CD14-positive monocyte (primary cell): ENCODE measurements around the gene SPG11. TPM values are rescaled to one million over a fixed set of nuclear protein-coding genes. Genes with fewer than 3 reads are reported as not detected.
A peak's percentile ranks its signal among the peaks of the same experiment; 100 is the strongest.

ENCODE experiments used
- DNase-seq, 3 donors: peaks; one replicate each; pipeline ENCODE4 v3.0.0-alpha.2; 2011 to 2022
- H2AFZ ChIP-seq: 2 replicates; pipeline ENCODE4 v1.6.0; 2012; ENCODE audit warnings: mild to moderate bottlenecking, low read depth, low read length, inconsistent platforms; ENCODE audit not compliant: insufficient read depth, poor library complexity, severe bottlenecking
- H3K27ac ChIP-seq, 2 donors: 1 replicate in 1 of 2; 2 replicates in 1 of 2; pipeline ENCODE4 v1.5.1; 2012 to 2013; ENCODE audit warnings: low read length in 2 of 2, control low read depth in 1 of 2, inconsistent platforms in 1 of 2, low read depth in 1 of 2, mild to moderate bottlenecking in 1 of 2
- H3K27me3 ChIP-seq, 2 donors: one replicate each; pipeline versions ENCODE4 v1.6.0 to v1.6.1; 2011 to 2013; ENCODE audit warnings: low read length in 2 of 2; ENCODE audit not compliant: control insufficient read depth in 2 of 2, insufficient read depth in 2 of 2
- H3K36me3 ChIP-seq, 2 donors: replicated peaks in 1 of 2; 1 replicate in 1 of 2; 2 replicates in 1 of 2; pipeline versions ENCODE4 v1.5.1 to v1.6.1; 2012 to 2013; ENCODE audit warnings: low read length in 2 of 2, control low read depth in 1 of 2, inconsistent platforms in 1 of 2, mild to moderate bottlenecking in 1 of 2; ENCODE audit not compliant: insufficient read depth in 2 of 2, control insufficient read depth in 1 of 2
- H3K4me1 ChIP-seq, 2 donors: 1 replicate in 1 of 2; 2 replicates in 1 of 2; pipeline versions ENCODE4 v1.5.1 to v1.6.1; 2012 to 2013; ENCODE audit warnings: low read length in 2 of 2, control low read depth in 1 of 2, inconsistent platforms in 1 of 2, mild to moderate bottlenecking in 1 of 2, moderate library complexity in 1 of 2; ENCODE audit not compliant: insufficient read depth in 2 of 2, control insufficient read depth in 1 of 2
- H3K4me2 ChIP-seq: replicated peaks from 2 replicates; pipeline ENCODE3; 2012; ENCODE audit warnings: low read length, moderate library complexity, mild to moderate bottlenecking; ENCODE audit not compliant: poor library complexity, severe bottlenecking; ENCODE audit errors: extremely low read depth
- H3K4me3 ChIP-seq, 3 experiments: fragments of 200-600 bp in 1 of 3; sonication (generic) in 1 of 3; replicated peaks in 1 of 3; 1 replicate in 2 of 3; 2 replicates in 1 of 3; pipeline ENCODE4 v1.5.1; 2011 to 2013; ENCODE audit warnings: low read length in 3 of 3, mild to moderate bottlenecking in 3 of 3, control low read depth in 2 of 3, low read depth in 2 of 3, inconsistent platforms in 1 of 3, moderate library complexity in 1 of 3
- H3K79me2 ChIP-seq: 2 replicates; pipeline ENCODE4 v1.6.0; 2012; ENCODE audit warnings: mild to moderate bottlenecking, control low read depth, inconsistent platforms, low read length, moderate library complexity; ENCODE audit not compliant: insufficient read depth
- H3K9ac ChIP-seq: 2 replicates; pipeline ENCODE4 v1.6.0; 2017; ENCODE audit warnings: low read length, mild to moderate bottlenecking; ENCODE audit not compliant: insufficient read depth, poor library complexity, severe bottlenecking
- H3K9me3 ChIP-seq, 2 donors: replicated peaks in 1 of 2; 1 replicate in 1 of 2; 2 replicates in 1 of 2; pipeline versions ENCODE4 v1.5.1 to v1.6.1; 2012 to 2013; ENCODE audit warnings: low read length in 2 of 2, control low read depth in 1 of 2; ENCODE audit not compliant: control insufficient read depth in 1 of 2, insufficient read depth in 1 of 2
- H4K20me1 ChIP-seq: 2 replicates; pipeline ENCODE4 v1.6.0; 2012; ENCODE audit warnings: mild to moderate bottlenecking, low read length, control low read depth, moderate library complexity; ENCODE audit not compliant: insufficient read depth
- H3K27ac Mint-ChIP-seq, 7 donors: one replicate each; pipeline ENCODE4 v1.8.0; 2020; ENCODE audit warnings: mild to moderate bottlenecking in 7 of 7, mixed read lengths in 7 of 7, moderate library complexity in 6 of 7, inconsistent platforms in 2 of 7
- H3K27me3 Mint-ChIP-seq, 3 donors: one replicate each; pipeline ENCODE4 v1.8.0; 2021 to 2022; ENCODE audit warnings: low read depth in 3 of 3, mild to moderate bottlenecking in 3 of 3, mixed read lengths in 3 of 3, moderate library complexity in 3 of 3, inconsistent platforms in 1 of 3
- H3K36me3 Mint-ChIP-seq, 2 donors: one replicate each; pipeline ENCODE4 v1.8.0; 2020; ENCODE audit warnings: mixed read lengths in 2 of 2, inconsistent platforms in 1 of 2, mild to moderate bottlenecking in 1 of 2
- H3K4me1 Mint-ChIP-seq: one replicate; pipeline ENCODE4 v1.8.0; 2020; ENCODE audit warnings: mild to moderate bottlenecking, mixed read lengths
- H3K4me3 Mint-ChIP-seq, 2 donors: one replicate each; pipeline ENCODE4 v1.8.0; 2020; ENCODE audit warnings: mild to moderate bottlenecking in 2 of 2, mixed read lengths in 2 of 2, moderate library complexity in 1 of 2
- H3K9me3 Mint-ChIP-seq, 7 donors: one replicate each; pipeline ENCODE4 v1.8.0; 2020 to 2022; ENCODE audit warnings: mixed read lengths in 7 of 7, mild to moderate bottlenecking in 6 of 7, moderate library complexity in 6 of 7, inconsistent platforms in 2 of 7
- WGBS: methylation state at CpG from one replicate; pipeline ENCODE4 v1.1.5; 2013; ENCODE audit warnings: missing lambda C conversion rate; ENCODE audit not compliant: insufficient coverage; 5-methylcytosine and 5-hydroxymethylcytosine counted together
- intact Hi-C, 2 donors: fragments of 100-400 bp; cut with micrococcal nuclease; formaldehyde crosslinking; loops; one replicate each; pipeline versions ENCODE4 v1.15.0 to v1.15.1; 2023
- polyA plus RNA-seq, 3 donors: library from polyadenylated mRNA; depleted of rRNA in 1 of 3; unstranded in 2 of 3; stranded (reverse) in 1 of 3; fragments of 300-500 nt in 2 of 3; fragments of >200 nt in 1 of 3; fragmentation: Illumina TruSeq in 2 of 3; gene quantifications; 1 replicate in 2 of 3; 2 replicates in 1 of 3; pipeline ENCODE4 v1.2.3, GENCODE V29; 2012 to 2021
- TF ChIP-seq, protein P1 (sequence below): fragments of 200-600 bp; IDR thresholded peaks from one replicate; pipeline ENCODE4 v1.8.0; 2022; ENCODE audit warnings: antibody characterized with exemption, mild to moderate bottlenecking

The SPG11 gene
- polyA plus RNA-seq, 3 donors, result 26.4 to 140 (median 50.4) TPM

- Histone ChIP-seq H2AFZ (peak overlapping the region; percentile 84), H3K4me1 (peaks cover 33 to 38% of the 10 kb centered on the region in 2 donors), H3K4me3 (peak overlapping the region; percentile 65 to 97 (median 86)), H3K4me2 (peak overlapping the region; percentile 81), H3K36me3 (peaks cover 20 to 26% of the 10 kb centered on the region in 2 donors), H3K27ac (peak overlapping the region; percentile 96 to 98), H3K79me2 (peaks cover 56% of the 10 kb centered on the region), H3K27me3 (no peaks in the 10 kb centered on the region), H4K20me1 (peaks cover 17% of the 10 kb centered on the region), H3K9ac (peak overlapping the region; percentile 99), H3K9me3 (no peaks in the 10 kb centered on the region)
- intact Hi-C loops, result loop anchor here (2.0 to 5.0 kb wide), 6 partner anchors 48 to 370 kb away; partner anchors contain the start of genes B2M (in 2 of the 2), PATL2 (in 2 of the 2), EIF3J (in 1 of the 2) and TRIM69 (in 1 of the 2)
- no peaks in the 10 kb centered on the region for H3K9me3 Mint-ChIP-seq
- 15% methylated on average over 26 of the region's 34 CpGs for WGBS
- H3K27ac Mint-ChIP-seq, result peak overlapping the region; percentile 98 to 99 (median 99)
- peaks cover 0 to 1% (median 0%) of the 10 kb centered on the region in 3 donors for H3K27me3 Mint-ChIP-seq
- H3K36me3 Mint-ChIP-seq, result peaks cover 12 to 27% of the 10 kb centered on the region in 2 donors
- H3K4me1 Mint-ChIP-seq, result peaks cover 40% of the 10 kb centered on the region
- peak; percentile 60 to 74 (median 72) for DNase-seq
- TF ChIP-seq, protein P1, sequence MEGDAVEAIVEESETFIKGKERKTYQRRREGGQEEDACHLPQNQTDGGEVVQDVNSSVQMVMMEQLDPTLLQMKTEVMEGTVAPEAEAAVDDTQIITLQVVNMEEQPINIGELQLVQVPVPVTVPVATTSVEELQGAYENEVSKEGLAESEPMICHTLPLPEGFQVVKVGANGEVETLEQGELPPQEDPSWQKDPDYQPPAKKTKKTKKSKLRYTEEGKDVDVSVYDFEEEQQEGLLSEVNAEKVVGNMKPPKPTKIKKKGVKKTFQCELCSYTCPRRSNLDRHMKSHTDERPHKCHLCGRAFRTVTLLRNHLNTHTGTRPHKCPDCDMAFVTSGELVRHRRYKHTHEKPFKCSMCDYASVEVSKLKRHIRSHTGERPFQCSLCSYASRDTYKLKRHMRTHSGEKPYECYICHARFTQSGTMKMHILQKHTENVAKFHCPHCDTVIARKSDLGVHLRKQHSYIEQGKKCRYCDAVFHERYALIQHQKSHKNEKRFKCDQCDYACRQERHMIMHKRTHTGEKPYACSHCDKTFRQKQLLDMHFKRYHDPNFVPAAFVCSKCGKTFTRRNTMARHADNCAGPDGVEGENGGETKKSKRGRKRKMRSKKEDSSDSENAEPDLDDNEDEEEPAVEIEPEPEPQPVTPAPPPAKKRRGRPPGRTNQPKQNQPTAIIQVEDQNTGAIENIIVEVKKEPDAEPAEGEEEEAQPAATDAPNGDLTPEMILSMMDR, result no peak
- H3K4me3 Mint-ChIP-seq, result peak overlapping the region; percentile 96 to 97
These were observed 718 bp downstream of the SPG11 start for GRCh38 chr15:44662478-44663409.

GRCh38 chr15:44661576-44661975 lies 1.9 kb downstream of the SPG11 start:
- H3K36me3 ChIP-seq, result peaks cover 31 to 38% of the 10 kb centered on the region in 2 donors
- no peaks in the 10 kb centered on the region for H3K9me3 ChIP-seq
- H3K79me2 ChIP-seq, result peaks cover 58% of the 10 kb centered on the region
- TF ChIP-seq, protein P1, result no peak
- H3K36me3 Mint-ChIP-seq, result peaks cover 20 to 37% of the 10 kb centered on the region in 2 donors
- H3K27ac ChIP-seq, result peak overlapping the region in 1 of 2 donors; percentile 96
- H3K4me1 ChIP-seq, result peaks cover 28 to 32% of the 10 kb centered on the region in 2 donors
- H3K27ac Mint-ChIP-seq, result peak overlapping the region; percentile 81 to 99 (median 98)
- peak overlapping the region; percentile 81 for H3K4me2 ChIP-seq
- intact Hi-C loops, result loop anchor here (5.0 kb wide), 4 partner anchors 76 to 369 kb away; partner anchors contain the start of genes EIF3J (in 1 of the 2) and TRIM69 (in 1 of the 2)
- peak overlapping the region; percentile 58 to 77 for H3K4me3 Mint-ChIP-seq
- peak in 2 of 3 donors; percentile 51 to 58 for DNase-seq
- peaks cover 32% of the 10 kb centered on the region for H3K4me1 Mint-ChIP-seq
- peak overlapping the region in 2 of 3 experiments; percentile 86 to 97 for H3K4me3 ChIP-seq
- H3K27me3 Mint-ChIP-seq, result peaks cover 0 to 1% (median 0%) of the 10 kb centered on the region in 3 donors
- H3K9me3 Mint-ChIP-seq, result no peaks in the 10 kb centered on the region
- H4K20me1 ChIP-seq, result peaks cover 20% of the 10 kb centered on the region
- H2AFZ ChIP-seq, result no peak overlapping the region
- no peaks in the 10 kb centered on the region for H3K27me3 ChIP-seq
- peak overlapping the region; percentile 99 for H3K9ac ChIP-seq
